ENCODE results near the gene SEMA4D. TPM values are rescaled to one million over a fixed set of nuclear protein-coding genes. Genes with fewer than 3 reads are reported as not detected.

SEMA4D gene
- total RNA-seq, 1 experiment from 2014 or later: 48.4 TPM

GRCh38 chr9:89405826-89406225, 92.1 kb downstream of the SEMA4D start:
- Histone ChIP-seq H3K79me2 (ENCODE audit: low read depth) (no peaks in the 10 kb centered on the region), H3K9me3 (ENCODE audit: insufficient read depth, low read depth) (no peaks in the 10 kb centered on the region), H4K20me1 (ENCODE audit: insufficient read depth) (no peaks in the 10 kb centered on the region), H3K4me1 (replicated peaks; ENCODE audit: insufficient read depth) (no peaks in the 10 kb centered on the region), H3K36me3 (ENCODE audit: low read depth) (no peaks in the 10 kb centered on the region), H2AFZ (no peak overlapping the region), H3K4me2 (no peak overlapping the region), H3F3A (ENCODE audit: insufficient read depth, low read depth) (no peaks in the 10 kb centered on the region), H3K9me2 (ENCODE audit: insufficient read depth) (no peaks in the 10 kb centered on the region), H3K27me3 (ENCODE audit: insufficient read depth, low read depth) (no peaks in the 10 kb centered on the region), H3K27ac (no peak overlapping the region), H3K4me3 (no peak overlapping the region)
- intact Hi-C loops (cut with micrococcal nuclease; ENCODE audit: unreplicated experiment): no loop called here
- no TSS peak for BruUV-seq (replicated peaks)
- CTCF ChIA-PET: no interaction called here
- no peak for TF ChIP-seq EZH2 (IDR thresholded peaks at IDR 0.05; ENCODE audit: low read depth)
- no peak for TF ChIP-seq CTCF (conservative IDR thresholded peaks at IDR 0.05)
- POLR2A ChIA-PET (ENCODE audit: unreplicated experiment): no interaction called here
- no peak for DNase-seq

DNA sequence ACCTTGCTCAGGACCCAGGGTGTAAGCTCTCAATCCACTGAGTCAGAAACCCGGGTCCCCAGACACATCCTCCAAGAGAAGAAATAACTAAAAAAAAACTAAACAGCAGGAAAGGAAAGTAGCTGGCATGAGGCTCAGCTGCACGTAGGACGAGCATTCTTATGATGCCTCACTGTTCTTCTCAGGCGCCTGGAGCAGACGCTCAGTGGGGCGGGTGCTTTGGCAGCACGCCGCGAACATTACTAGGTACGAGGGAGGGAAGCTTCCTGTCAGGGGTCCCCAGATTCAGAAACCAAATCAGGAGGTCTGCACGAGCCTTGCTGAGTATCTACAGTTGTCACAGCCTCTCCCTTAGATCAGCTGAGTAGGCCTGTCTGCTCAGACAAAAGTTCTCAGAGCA, 93.8 kb downstream of the SEMA4D start:
- H3K27me3 ChIP-seq (ENCODE audit: insufficient read depth, low read depth): no peaks in the 10 kb centered on the region
- H3K4me2 ChIP-seq: no peak overlapping the region
- intact Hi-C loops (cut with micrococcal nuclease; ENCODE audit: unreplicated experiment): no loop called here
- BruUV-seq (replicated peaks): no TSS peak
- ChIA-PET CTCF (interaction anchor here (0.8 kb wide), 1 partner anchor 37 kb away, joined by 5 read pairs; no protein-coding TSS in a partner anchor), POLR2A (ENCODE audit: unreplicated experiment) (no interaction called here)
- H4K20me1 ChIP-seq (ENCODE audit: insufficient read depth): no peaks in the 10 kb centered on the region
- H2AFZ ChIP-seq: no peak overlapping the region
- H3F3A ChIP-seq (ENCODE audit: insufficient read depth, low read depth): no peaks in the 10 kb centered on the region
- H3K79me2 ChIP-seq (ENCODE audit: low read depth): no peaks in the 10 kb centered on the region
- H3K9me2 ChIP-seq (ENCODE audit: insufficient read depth): no peaks in the 10 kb centered on the region
- H3K4me3 ChIP-seq: no peak overlapping the region
- H3K36me3 ChIP-seq (ENCODE audit: low read depth): no peaks in the 10 kb centered on the region
- DNase-seq: no peak
- no peaks in the 10 kb centered on the region for H3K9me3 ChIP-seq (ENCODE audit: insufficient read depth, low read depth)
- H3K27ac ChIP-seq: no peak overlapping the region
- H3K4me1 ChIP-seq (replicated peaks; ENCODE audit: insufficient read depth): no peaks in the 10 kb centered on the region
- TF ChIP-seq EZH2 (IDR thresholded peaks at IDR 0.05; ENCODE audit: low read depth): no peak
- no peak for TF ChIP-seq CTCF (conservative IDR thresholded peaks at IDR 0.05)

DNA sequence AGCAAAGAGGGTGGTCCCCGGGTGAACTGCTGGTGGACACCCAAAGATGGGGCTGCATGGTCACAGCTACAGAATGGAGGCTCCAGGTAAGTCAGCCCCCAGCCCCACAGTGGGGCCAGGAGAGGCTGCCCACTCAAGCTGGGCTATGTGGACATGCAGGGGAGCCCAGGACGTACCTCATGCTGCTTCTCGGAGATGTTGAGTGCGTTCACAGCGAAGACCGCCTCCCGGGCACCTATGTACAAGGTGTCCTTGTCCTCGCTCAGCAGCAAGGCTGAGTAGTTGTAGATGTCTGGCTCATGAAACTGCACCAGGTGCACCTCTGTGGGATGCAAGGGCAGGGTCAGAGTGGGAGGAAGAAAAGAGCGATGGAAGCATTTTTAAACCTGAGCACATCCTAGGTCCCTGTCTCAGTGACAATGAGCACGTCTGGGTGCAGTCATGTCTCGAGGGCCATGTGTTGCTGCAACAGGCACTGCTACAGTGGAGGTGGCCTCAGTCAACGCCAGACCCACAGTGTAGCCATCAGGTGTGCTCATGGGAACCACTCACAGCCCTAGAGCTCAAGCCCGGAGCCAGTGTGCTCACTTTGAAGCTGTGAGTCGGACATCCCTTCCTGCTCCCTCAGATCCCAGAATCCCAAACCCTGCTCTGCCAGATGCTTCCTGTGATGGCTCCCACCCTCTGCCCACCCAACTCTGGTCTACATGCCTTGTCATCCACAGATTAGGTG, 95.1 kb downstream of the SEMA4D start:
- H3K36me3 ChIP-seq (ENCODE audit: low read depth): no peaks in the 10 kb centered on the region
- no peak overlapping the region for H3K4me2 ChIP-seq
- H3K4me1 ChIP-seq (replicated peaks; ENCODE audit: insufficient read depth): no peaks in the 10 kb centered on the region
- intact Hi-C loops (cut with micrococcal nuclease; ENCODE audit: unreplicated experiment): no loop called here
- no TSS peak for BruUV-seq (replicated peaks)
- H3K27me3 ChIP-seq (ENCODE audit: insufficient read depth, low read depth): no peaks in the 10 kb centered on the region
- no peaks in the 10 kb centered on the region for H3F3A ChIP-seq (ENCODE audit: insufficient read depth, low read depth)
- ChIA-PET CTCF (interaction anchor here (0.8 kb wide), 1 partner anchor 39 kb away, joined by 5 read pairs; no protein-coding TSS in a partner anchor), POLR2A (ENCODE audit: unreplicated experiment) (no interaction called here)
- no peaks in the 10 kb centered on the region for H3K9me3 ChIP-seq (ENCODE audit: insufficient read depth, low read depth)
- TF ChIP-seq EZH2 (IDR thresholded peaks at IDR 0.05; ENCODE audit: low read depth) (no peak), CTCF (conservative IDR thresholded peaks at IDR 0.05) (no peak)
- H3K9me2 ChIP-seq (ENCODE audit: insufficient read depth): no peaks in the 10 kb centered on the region
- H3K27ac ChIP-seq: no peak overlapping the region
- H4K20me1 ChIP-seq (ENCODE audit: insufficient read depth): no peaks in the 10 kb centered on the region
- no peaks in the 10 kb centered on the region for H3K79me2 ChIP-seq (ENCODE audit: low read depth)
- H3K4me3 ChIP-seq: no peak overlapping the region
- DNase-seq: no peak
- no peak overlapping the region for H2AFZ ChIP-seq

Data from PC-9 (cell line).